ENCODE data around the gene CTNNB1.

CTNNB1 gene

GRCh38 chr3:41220906-41221677 is 21.8 kb downstream of the CTNNB1 start:
- DNase-seq: no peak

DNA sequence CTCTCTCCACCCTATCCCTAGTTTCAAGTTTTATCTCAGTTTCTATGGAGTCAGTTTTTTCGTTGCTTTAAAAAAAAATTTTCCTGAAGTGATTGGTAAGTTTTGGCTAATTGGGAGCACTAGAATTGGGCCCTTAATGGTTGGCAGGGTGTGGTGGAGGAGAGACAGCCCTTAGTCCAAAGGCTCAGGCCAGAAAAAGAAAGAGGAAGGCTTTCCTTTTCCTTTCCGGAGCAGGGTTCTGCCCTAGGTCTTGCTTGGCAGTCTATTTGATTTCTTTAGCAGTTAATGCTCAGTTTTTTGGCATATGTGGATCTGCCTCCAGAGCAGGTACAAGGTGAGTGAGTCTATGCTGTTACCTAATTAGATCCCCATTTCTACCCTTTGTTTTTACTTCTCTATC is 22.7 kb downstream of the CTNNB1 start:
- no peak for DNase-seq

DNA sequence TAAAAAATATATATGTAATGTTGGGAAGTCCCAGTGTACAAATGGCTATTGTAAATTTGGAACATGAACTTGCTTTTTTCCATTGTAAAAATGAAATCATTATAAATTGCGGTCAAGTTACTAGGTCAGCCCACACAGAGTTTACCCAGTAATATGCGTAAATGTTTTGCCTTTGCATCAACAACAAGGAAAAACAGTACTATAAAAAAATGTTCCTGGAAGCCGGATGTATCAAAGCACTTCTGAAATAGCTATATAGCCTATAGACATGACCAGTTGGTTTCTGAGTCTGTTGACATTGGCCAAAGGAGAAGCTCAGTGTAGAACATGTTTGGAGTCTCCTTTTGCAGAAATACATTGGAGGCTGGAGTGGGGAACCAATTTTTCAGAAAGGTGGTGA is 23.2 kb downstream of the CTNNB1 start:
- DNase-seq: no peak

- DNase-seq: no peak
Observed at GRCh38 chr3:41223078-41223477, 23.8 kb downstream of the CTNNB1 start.

DNA sequence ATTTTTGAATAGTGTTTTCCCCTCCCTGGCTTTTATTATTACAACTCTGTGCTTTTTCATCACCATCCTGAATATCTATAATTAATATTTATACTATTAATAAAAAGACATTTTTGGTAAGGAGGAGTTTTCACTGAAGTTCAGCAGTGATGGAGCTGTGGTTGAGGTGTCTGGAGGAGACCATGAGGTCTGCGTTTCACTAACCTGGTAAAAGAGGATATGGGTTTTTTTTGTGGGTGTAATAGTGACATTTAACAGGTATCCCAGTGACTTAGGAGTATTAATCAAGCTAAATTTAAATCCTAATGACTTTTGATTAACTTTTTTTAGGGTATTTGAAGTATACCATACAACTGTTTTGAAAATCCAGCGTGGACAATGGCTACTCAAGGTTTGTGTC is 24.4 kb downstream of the CTNNB1 start:
- DNase-seq: no peak

DNA sequence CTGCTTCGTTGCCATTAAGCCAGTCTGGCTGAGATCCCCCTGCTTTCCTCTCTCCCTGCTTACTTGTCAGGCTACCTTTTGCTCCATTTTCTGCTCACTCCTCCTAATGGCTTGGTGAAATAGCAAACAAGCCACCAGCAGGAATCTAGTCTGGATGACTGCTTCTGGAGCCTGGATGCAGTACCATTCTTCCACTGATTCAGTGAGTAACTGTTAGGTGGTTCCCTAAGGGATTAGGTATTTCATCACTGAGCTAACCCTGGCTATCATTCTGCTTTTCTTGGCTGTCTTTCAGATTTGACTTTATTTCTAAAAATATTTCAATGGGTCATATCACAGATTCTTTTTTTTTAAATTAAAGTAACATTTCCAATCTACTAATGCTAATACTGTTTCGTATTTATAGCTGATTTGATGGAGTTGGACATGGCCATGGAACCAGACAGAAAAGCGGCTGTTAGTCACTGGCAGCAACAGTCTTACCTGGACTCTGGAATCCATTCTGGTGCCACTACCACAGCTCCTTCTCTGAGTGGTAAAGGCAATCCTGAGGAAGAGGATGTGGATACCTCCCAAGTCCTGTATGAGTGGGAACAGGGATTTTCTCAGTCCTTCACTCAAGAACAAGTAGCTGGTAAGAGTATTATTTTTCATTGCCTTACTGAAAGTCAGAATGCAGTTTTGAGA is 25.0 kb downstream of the CTNNB1 start:
- DNase-seq: no peak

DNA sequence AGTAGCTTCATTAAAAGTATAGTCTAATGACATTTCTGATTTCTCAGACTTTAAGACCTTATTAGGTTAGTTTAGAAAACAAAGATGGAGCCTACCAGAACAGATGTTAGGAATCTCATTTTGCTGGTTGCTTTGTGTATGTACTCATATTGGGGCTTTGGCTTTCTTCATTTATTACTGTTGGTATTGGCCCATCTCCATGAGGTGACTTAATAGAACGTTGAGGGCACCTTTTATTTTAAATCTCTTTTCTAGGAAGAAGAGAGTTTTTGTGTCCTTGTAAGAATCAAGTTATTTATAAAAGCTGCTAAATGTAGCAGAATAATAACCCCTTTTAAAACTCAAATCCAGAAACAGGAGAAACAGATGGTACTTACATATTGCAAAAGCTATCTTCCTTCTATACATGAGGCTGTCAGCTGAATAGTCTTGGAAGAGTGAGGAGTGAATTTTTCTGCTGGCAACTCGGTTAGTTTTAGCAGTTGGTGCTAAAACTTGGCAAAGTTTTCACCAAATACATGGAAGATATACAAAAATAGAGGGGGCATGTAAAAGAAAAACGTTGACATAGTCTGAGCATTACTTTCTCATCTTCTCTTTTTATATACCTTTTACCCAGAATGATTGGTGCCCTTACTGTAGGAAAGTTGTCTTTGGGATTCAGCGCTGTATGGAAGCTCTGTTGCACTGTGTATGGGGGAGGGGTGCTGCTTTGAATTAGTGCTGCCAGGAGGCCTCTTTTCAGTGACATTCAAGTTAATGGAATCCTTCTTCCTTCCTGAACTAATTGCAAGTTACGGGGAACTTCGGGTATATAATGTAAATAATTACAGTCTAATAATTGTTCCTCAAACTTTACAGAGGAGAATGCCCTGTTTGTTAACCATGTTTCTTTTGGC is 35.8 kb downstream of the CTNNB1 start:
- DNase-seq: no peak

DNA sequence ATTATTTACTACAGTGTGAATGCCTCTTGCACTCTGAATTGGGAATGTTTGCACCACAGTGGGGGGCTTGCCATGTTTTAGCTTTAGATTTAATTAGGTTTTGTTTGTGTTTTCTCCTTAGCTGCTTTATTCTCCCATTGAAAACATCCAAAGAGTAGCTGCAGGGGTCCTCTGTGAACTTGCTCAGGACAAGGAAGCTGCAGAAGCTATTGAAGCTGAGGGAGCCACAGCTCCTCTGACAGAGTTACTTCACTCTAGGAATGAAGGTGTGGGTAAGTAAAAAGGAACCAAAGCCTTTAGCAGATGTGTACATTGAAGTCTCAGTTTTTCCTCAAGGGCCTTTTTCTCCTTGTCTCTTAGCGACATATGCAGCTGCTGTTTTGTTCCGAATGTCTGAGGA is 36.9 kb downstream of the CTNNB1 start:
- DNase-seq: no peak

DNA sequence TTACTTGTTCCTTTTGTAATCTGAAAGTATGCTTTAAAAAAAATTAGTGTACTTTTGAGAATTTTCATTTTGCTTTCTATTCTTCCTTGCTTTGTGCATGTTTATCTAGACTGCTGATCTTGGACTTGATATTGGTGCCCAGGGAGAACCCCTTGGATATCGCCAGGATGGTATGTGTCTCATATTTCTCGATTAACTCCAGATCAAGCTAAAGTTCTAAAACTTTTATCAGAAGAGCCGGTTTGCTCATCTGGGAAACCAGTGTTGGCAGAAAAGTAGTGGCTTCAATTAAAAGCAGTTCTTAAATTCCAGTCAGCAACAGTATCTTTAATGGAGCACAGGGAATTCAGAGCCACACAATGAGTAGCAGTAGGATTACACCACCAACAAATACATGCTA is 38.6 kb downstream of the CTNNB1 start:
- DNase-seq: no peak

- no peak for DNase-seq
Observed at GRCh38 chr3:41239587-41239986, 40.3 kb downstream of the CTNNB1 start.

DNA sequence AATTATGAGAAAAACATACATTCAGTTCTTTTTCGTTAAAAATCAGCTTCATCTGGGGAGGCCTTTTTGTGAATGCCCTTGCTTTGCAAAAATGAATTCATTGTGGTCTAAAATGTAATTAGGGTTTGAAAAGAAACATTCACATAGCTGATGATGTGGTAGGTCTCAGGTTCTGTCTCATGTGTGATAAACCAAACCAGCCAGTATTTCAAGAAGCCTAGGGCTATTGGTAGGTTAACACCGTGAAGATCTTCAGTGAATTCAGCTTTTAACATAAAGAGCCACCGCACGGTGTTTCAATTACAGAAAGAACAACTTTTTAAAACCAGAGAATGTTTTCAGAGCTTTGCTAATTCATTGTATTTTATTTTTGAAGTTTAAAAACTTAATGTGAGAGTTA is 41.9 kb downstream of the CTNNB1 start:
- no peak for DNase-seq

DNA sequence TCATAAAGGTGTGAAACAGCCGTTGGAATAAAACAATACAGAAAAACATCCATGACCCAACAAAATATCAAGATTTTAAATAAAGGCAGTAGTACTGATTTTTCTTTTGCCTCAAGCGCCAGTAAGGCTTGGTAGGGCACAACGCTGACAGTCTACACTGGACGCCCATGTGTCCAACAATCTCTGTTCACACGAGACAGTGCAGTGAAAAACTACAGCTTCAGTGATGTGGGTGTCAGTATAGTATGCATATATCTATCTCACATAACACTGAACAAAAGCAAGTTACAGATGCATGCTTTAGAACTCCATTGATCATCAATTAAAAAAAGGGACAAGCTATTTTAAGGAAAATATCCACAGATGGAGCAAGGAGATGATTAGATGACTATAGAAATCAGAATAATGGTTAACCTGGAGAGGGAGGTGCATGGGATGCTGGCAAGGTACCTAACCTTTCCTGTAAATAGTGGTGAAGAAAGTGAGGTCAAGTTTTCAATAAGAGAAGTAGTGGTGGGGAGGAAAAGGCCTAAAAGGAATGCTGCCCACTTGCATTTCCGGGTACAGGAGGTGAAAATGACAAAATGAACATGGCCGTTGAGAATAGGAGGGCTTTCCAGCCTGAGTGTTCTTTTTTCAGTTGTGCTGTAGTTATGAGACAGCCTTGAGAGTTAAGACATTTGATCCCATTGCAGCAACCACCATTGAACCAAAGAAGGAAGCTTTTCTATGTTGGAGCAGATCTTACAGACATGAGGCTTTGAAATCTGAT is 42.7 kb downstream of the CTNNB1 start:
- DNase-seq: no peak

DNA sequence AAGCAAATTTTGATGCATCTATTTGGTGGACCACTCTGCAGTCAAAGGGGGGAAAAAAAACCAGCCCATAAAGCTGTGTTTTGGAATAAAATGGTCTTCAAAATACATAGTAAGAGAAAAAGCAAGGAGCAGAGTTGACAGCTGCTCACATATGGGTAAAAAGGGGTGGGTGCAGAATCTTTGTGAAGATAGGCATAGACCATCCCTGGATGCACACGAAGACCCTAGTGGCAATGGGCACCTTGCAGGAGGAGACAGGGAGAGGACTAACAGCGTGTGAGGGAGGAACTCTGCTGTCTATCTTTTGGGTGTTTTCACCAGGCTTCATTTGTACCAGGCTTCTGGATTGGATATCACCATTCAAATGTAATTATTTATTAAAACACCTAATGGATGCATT is 43.9 kb downstream of the CTNNB1 start:
- DNase-seq: no peak

- DNase-seq: no peak
Observed at GRCh38 chr3:41244620-41245336, 45.5 kb downstream of the CTNNB1 start.

DNA sequence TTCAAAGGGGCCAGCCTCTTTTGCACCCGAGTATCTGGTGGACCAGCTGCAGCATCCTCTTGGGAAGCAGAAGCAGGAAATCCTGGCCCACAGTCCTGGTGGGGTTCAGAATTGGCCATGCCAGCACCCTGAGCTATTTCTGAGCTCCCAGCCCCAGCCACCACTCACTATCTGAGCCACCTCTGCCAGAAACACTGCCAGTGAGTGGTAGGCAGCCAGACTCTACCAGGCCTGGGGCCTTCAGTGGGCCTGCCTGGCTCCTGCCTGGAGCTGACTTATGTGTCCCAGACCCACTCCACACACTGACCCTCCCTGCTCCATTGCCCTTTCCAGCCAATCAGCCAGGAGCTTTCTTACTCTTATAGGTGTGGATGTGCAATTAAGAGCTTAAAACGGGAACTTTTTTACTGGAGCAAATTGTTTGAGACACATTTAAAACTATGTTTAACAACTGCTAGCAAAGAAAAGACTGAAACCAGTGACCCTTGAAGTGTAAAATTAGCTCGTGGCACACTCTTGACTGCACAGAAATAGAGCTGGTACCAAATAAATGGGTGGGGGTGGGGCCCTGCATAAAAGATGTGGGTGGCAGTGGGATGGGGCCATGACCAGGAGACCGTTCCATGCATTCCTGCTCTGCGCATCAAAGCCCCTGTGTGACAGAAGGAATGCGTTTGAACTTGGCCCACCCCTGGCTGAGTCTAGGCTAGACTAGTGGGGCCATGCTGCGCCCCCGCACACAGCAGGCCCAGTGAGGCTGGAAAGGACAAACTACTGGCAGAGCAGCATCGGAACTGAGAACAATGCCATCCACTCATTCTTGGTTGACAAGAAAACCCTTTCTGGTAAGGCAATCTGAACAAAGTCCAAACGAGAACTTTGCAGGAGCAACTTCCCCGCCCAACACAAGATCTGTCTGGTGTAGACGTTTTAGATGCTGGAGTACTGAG is 48.0 kb downstream of the CTNNB1 start:
- DNase-seq: no peak

- no peak for DNase-seq
Observed at GRCh38 chr3:41248525-41248924, 49.2 kb downstream of the CTNNB1 start.

DNA sequence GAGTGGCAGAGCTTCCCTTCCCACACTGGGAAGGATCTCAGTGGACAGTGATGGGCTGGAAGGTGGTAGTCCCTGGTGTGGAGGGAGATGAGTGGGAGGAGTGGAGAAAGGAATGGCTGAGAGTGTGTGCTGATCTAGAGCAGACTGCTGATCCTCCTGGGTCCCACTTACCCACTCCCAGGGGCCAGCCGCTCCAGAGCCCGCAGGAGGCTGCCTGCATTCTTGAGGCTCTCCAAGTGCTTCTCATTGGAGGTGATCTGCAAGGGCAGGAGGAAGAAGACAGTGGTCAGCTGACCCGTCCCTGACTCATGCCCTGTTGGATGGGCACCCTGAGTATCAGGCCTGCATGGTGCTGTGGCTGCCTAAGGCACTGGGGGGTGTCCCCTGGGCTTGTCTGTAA is 50.0 kb downstream of the CTNNB1 start:
- DNase-seq: no peak

DNA sequence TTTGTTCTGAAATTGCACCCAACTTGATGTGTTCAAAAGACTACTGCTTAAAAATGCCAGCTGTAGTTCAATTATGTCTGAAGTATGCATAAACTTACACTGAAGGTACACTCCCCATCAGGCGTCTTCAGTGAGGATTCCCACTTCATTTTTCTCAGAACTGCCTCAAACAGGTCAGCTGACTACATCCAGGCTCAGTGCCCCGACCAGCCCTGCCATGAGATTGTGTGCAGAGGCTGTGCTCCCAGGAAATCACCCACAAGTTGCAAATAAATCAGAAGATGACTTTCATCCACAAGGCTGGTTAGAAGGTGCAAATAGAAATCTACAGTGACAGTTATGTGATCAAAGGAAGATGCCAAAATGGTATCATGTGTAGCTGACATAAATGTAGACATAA is 51.5 kb downstream of the CTNNB1 start:
- DNase-seq: no peak

DNA sequence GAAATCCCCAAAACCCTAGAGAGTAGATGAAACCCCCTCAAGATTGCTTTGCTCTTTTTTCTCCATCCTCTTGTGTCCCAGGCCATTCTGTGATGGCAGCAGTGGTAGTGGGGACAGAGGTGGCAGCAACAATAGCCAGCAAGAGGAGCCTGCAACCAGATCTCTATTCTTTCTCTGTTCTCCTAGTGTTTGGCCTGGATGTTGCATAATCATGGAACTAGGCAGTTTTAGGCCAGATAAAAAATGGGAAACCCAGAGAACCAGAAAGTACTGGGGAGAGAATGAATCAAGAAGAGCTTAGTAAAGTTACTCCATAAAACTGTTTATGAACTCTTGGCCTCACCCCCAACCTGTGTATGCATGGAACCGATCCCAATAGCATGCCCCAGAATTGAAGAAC is 52.3 kb downstream of the CTNNB1 start:
- DNase-seq: no peak

GRCh38 chr3:41258239-41258800 is 59.0 kb downstream of the CTNNB1 start:
- DNase-seq: no peak
